HPDE6-E6E7 (cell line): Measurements from ENCODE around the gene STAT5B.

ENCODE experiments used
- DNase-seq: peaks from one replicate; pipeline ENCODE4 v3.0.0; 2011; ENCODE audit warnings: missing footprints; ENCODE audit errors: extremely low spot score

STAT5B gene

GRCh38 chr17:42179911-42180410 lies 96.2 kb downstream of the STAT5B start:
- DNase-seq: no peak

GRCh38 chr17:42179335-42179734 lies 96.9 kb downstream of the STAT5B start:
- DNase-seq: no peak

- DNase-seq: no peak
Observed at GRCh38 chr17:42178817-42179216, 97.4 kb downstream of the STAT5B start.

- no peak for DNase-seq
Observed at GRCh38 chr17:42177684-42178083, 98.5 kb downstream of the STAT5B start.

- DNase-seq: no peak
Observed at GRCh38 chr17:42174126-42174783, 101.9 kb downstream of the STAT5B start.

GRCh38 chr17:42171831-42172230 lies 104.4 kb downstream of the STAT5B start:
- peak; percentile 64 for DNase-seq

- DNase-seq: no peak
Observed at GRCh38 chr17:42169351-42169750, 106.8 kb downstream of the STAT5B start.

GRCh38 chr17:42167807-42168206 lies 108.4 kb downstream of the STAT5B start:
- DNase-seq: no peak

GRCh38 chr17:42166196-42166763 lies 109.9 kb downstream of the STAT5B start:
- no peak for DNase-seq

- no peak for DNase-seq
Observed at GRCh38 chr17:42165751-42166150, 110.4 kb downstream of the STAT5B start.

- no peak for DNase-seq
Observed at GRCh38 chr17:42163696-42164407, 112.3 kb downstream of the STAT5B start.

- no peak for DNase-seq
Observed at GRCh38 chr17:42163113-42163512, 113.1 kb downstream of the STAT5B start.

GRCh38 chr17:42160531-42160910 lies 115.7 kb downstream of the STAT5B start:
- DNase-seq: no peak

- DNase-seq: no peak
Observed at GRCh38 chr17:42159796-42160530, 116.2 kb downstream of the STAT5B start.

- no peak for DNase-seq
Observed at GRCh38 chr17:42155614-42156045, 120.6 kb downstream of the STAT5B start.

- no peak for DNase-seq
Observed at GRCh38 chr17:42153919-42154742, 122.1 kb downstream of the STAT5B start.
